ENCODE results near the gene DDAH2.

DNA sequence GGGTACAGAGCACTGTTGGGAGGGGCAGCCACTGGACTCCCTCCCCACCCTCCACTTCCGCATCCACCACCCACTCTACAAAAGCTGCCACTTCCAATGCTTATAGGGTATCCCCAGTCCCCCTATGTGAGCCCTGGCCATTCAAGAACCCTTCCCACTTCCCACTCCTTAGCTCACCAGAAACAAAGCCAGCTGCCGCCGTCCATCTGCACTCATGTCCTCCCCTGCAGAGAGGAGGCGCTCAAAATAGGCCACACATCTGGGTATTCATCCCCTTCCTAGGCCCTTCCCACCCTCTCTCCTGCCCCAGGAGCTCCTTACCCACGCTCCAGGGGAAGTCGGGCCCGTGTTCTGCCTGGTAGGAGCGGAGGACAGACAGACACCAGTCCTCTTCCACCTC, 41.8 kb downstream of the DDAH2 start:
- TF ChIP-seq POLR2A (IDR thresholded peaks at IDR 0.05; ENCODE audit: low read depth) (no peak), POLR2AphosphoS5 (IDR thresholded peaks at IDR 0.05) (no peak), EP300 (IDR thresholded peaks at IDR 0.05) (no peak)
- TF ChIP-seq, protein P1, sequence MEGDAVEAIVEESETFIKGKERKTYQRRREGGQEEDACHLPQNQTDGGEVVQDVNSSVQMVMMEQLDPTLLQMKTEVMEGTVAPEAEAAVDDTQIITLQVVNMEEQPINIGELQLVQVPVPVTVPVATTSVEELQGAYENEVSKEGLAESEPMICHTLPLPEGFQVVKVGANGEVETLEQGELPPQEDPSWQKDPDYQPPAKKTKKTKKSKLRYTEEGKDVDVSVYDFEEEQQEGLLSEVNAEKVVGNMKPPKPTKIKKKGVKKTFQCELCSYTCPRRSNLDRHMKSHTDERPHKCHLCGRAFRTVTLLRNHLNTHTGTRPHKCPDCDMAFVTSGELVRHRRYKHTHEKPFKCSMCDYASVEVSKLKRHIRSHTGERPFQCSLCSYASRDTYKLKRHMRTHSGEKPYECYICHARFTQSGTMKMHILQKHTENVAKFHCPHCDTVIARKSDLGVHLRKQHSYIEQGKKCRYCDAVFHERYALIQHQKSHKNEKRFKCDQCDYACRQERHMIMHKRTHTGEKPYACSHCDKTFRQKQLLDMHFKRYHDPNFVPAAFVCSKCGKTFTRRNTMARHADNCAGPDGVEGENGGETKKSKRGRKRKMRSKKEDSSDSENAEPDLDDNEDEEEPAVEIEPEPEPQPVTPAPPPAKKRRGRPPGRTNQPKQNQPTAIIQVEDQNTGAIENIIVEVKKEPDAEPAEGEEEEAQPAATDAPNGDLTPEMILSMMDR (IDR thresholded peaks at IDR 0.05), result no peak
